Limb (tissue), 2 donors: Measurements from ENCODE around the gene MBD3L5.
"Not testable (repeated sequence)": the region's sequence is repeated elsewhere in the genome, so short reads cannot be mapped to it uniquely, and the experiment has no call there.

ENCODE experiments used
- DNase-seq, 2 donors: peaks; one replicate each; pipeline ENCODE4 v3.0.0-alpha.2; 2016; ENCODE audit errors: extremely low spot score in 2 of 2

Gene MBD3L5

GRCh38 chr19:7051421-7051820 lies 21.0 kb downstream of the MBD3L5 start:
- not testable (repeated sequence) for DNase-seq

GRCh38 chr19:7052896-7053295 lies 22.5 kb downstream of the MBD3L5 start:
- not testable (repeated sequence) for DNase-seq

GRCh38 chr19:7054635-7055368 lies 24.4 kb downstream of the MBD3L5 start:
- not testable (repeated sequence) for DNase-seq

GRCh38 chr19:7055679-7056078 lies 25.3 kb downstream of the MBD3L5 start:
- DNase-seq, result not testable (repeated sequence)

GRCh38 chr19:7056371-7056770 lies 26.0 kb downstream of the MBD3L5 start:
- not testable (repeated sequence) for DNase-seq

- not testable (repeated sequence) for DNase-seq
These were observed 28.2 kb downstream of the MBD3L5 start, which contains the start of gene MBD3L3 for GRCh38 chr19:7058576-7058975. MBD3L3 (minus strand) TSS chr19:7058676; CDS start chr19:7058605, 71 bp downstream.

GRCh38 chr19:7059977-7060376 lies 29.6 kb downstream of the MBD3L5 start:
- DNase-seq, result not testable (repeated sequence)

GRCh38 chr19:7063339-7063738 lies 33.0 kb downstream of the MBD3L5 start:
- no peak for DNase-seq

GRCh38 chr19:7063764-7064418 lies 33.5 kb downstream of the MBD3L5 start:
- no peak for DNase-seq

GRCh38 chr19:7067122-7067521 lies 36.7 kb downstream of the MBD3L5 start:
- not testable (repeated sequence) for DNase-seq

- DNase-seq, result no peak
These were observed 37.3 kb downstream of the MBD3L5 start for GRCh38 chr19:7067716-7068115.

GRCh38 chr19:7068599-7068998 lies 38.2 kb downstream of the MBD3L5 start:
- no peak for DNase-seq

GRCh38 chr19:7069042-7069903 lies 38.9 kb downstream of the MBD3L5 start, which contains the start of gene ZNF557:
ZNF557 (plus strand) TSS chr19:7069703; CDS start chr19:7075075, 5,372 bp downstream.
- DNase-seq, result peak; percentile 96 to 99

- no peak for DNase-seq
These were observed 39.5 kb downstream of the MBD3L5 start for GRCh38 chr19:7069904-7070226.

- DNase-seq, result no peak
These were observed 42.2 kb downstream of the MBD3L5 start for GRCh38 chr19:7072541-7072940.

- no peak for DNase-seq
These were observed 44.4 kb downstream of the MBD3L5 start for GRCh38 chr19:7074705-7075282.

- DNase-seq, result no peak
These were observed 45.8 kb downstream of the MBD3L5 start for GRCh38 chr19:7076151-7076550.

- no peak for DNase-seq
These were observed 47.6 kb downstream of the MBD3L5 start for GRCh38 chr19:7078008-7078407.
